T-helper 2 cell treated with Interferon-gamma antibody and Interleukin-4, amounts not matched to agents 5 μg/mL and 100 μg/mL, for 36 hours (primary cell): Measurements from ENCODE around the gene OLFM1.

Source experiments
- DNase-seq: peaks from one replicate; pipeline ENCODE4 v3.0.0; 2021; ENCODE audit warnings: low spot score
- H3K27ac Mint-ChIP-seq: one replicate; pipeline ENCODE4 v1.8.0; 2021; ENCODE audit warnings: mild to moderate bottlenecking, mixed read lengths
- H3K27me3 Mint-ChIP-seq: one replicate; pipeline ENCODE4 v1.8.0; 2021; ENCODE audit warnings: low read depth, mixed read lengths
- H3K36me3 Mint-ChIP-seq: one replicate; pipeline ENCODE4 v1.8.0; 2021; ENCODE audit warnings: low read depth, mixed read lengths
- H3K4me1 Mint-ChIP-seq: one replicate; pipeline ENCODE4 v1.8.0; 2021; ENCODE audit warnings: low read depth, mixed read lengths
- H3K4me3 Mint-ChIP-seq: one replicate; pipeline ENCODE4 v1.8.0; 2022; ENCODE audit warnings: mild to moderate bottlenecking, moderate library complexity, mixed read lengths
- H3K9me3 Mint-ChIP-seq: one replicate; pipeline ENCODE4 v1.8.0; 2021; ENCODE audit warnings: mixed read lengths

OLFM1 gene

GRCh38 chr9:135099574-135099973 is 12.1 kb downstream of the OLFM1 start:
- Mint-ChIP-seq H3K27me3 (no peaks in the 10 kb centered on the region), H3K4me3 (no peak overlapping the region), H3K9me3 (no peaks in the 10 kb centered on the region), H3K27ac (no peak overlapping the region), H3K36me3 (no peaks in the 10 kb centered on the region), H3K4me1 (no peaks in the 10 kb centered on the region)
- no peak for DNase-seq

DNA sequence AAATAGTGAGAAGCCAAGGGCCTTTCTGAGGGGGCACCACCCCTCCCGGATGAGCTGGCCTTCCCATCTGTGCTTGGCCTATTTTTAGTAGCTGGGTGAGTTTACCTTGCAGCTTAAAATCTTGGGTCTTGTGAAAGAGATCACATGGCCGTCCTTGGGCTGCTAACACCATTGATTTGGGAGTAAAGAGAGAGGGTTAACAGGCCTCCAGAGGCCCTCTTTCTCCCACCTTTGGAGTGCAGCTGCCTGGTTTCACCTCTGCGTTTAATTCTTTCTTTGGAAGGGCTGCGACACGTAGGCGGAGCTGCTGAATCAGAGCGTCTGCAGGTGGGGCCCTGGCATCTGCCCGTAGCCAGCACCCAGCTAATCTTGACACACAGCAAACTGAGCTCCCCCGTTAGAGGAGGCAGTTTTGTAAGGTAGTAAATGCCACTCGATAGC is 12.8 kb downstream of the OLFM1 start:
- H3K9me3 Mint-ChIP-seq = no peaks in the 10 kb centered on the region
- no peaks in the 10 kb centered on the region for H3K36me3 Mint-ChIP-seq
- no peaks in the 10 kb centered on the region for H3K27me3 Mint-ChIP-seq
- no peak overlapping the region for H3K27ac Mint-ChIP-seq
- no peak for DNase-seq
- H3K4me3 Mint-ChIP-seq = no peak overlapping the region
- no peaks in the 10 kb centered on the region for H3K4me1 Mint-ChIP-seq

- DNase-seq = no peak
- no peaks in the 10 kb centered on the region for H3K36me3 Mint-ChIP-seq
- no peaks in the 10 kb centered on the region for H3K9me3 Mint-ChIP-seq
- H3K4me1 Mint-ChIP-seq = no peaks in the 10 kb centered on the region
- H3K4me3 Mint-ChIP-seq = no peak overlapping the region
- H3K27ac Mint-ChIP-seq = no peak overlapping the region
- no peaks in the 10 kb centered on the region for H3K27me3 Mint-ChIP-seq
Observed at GRCh38 chr9:135100725-135101410, 13.4 kb downstream of the OLFM1 start.

DNA sequence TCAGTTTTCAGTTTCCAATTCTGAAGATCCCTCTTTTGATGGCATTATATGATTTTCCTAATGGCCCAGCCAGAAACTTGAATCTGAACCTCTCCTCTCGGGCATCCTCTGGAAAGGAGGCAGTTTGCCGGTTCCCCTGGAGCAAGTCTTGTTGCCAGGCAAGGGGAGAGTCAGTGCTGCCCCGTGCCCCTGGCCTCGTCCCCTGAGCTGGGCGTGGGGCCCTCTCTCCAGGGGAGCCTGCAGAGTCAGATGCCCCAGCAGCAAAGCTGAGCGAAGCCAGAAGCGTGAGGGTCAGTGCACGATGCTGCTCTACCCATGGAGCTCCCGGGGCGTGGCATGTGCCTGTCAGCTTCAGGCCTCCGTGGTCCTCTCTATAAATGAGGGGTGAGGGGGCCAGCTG is 14.0 kb downstream of the OLFM1 start:
- Mint-ChIP-seq H3K9me3 (no peaks in the 10 kb centered on the region), H3K27ac (no peak overlapping the region), H3K36me3 (no peaks in the 10 kb centered on the region), H3K4me1 (no peaks in the 10 kb centered on the region), H3K27me3 (no peaks in the 10 kb centered on the region), H3K4me3 (no peak overlapping the region)
- no peak for DNase-seq

DNA sequence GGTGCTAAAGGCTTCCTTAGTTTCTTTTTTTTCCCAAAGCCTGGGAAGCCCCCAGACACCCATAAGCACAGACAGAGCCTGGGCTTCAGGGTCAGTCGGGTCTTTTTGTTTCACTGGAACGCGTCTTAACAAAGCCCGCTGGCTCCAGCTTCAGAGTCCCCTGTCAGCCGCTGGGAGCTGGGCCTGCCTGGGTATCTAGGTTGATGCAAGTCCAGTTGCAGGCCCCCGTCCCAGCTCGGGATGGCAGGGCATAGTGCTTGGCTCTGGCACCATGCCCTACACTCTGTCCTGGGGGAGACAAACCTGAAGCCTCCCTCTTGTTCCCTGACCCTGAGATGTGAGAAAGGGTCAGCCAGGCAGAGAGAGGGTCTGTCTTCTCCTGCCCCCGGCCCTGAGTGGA is 14.5 kb downstream of the OLFM1 start:
- H3K9me3 Mint-ChIP-seq = no peaks in the 10 kb centered on the region
- no peak for DNase-seq
- H3K27me3 Mint-ChIP-seq = no peaks in the 10 kb centered on the region
- no peak overlapping the region for H3K4me3 Mint-ChIP-seq
- H3K27ac Mint-ChIP-seq = no peak overlapping the region
- H3K4me1 Mint-ChIP-seq = no peaks in the 10 kb centered on the region
- no peaks in the 10 kb centered on the region for H3K36me3 Mint-ChIP-seq

DNA sequence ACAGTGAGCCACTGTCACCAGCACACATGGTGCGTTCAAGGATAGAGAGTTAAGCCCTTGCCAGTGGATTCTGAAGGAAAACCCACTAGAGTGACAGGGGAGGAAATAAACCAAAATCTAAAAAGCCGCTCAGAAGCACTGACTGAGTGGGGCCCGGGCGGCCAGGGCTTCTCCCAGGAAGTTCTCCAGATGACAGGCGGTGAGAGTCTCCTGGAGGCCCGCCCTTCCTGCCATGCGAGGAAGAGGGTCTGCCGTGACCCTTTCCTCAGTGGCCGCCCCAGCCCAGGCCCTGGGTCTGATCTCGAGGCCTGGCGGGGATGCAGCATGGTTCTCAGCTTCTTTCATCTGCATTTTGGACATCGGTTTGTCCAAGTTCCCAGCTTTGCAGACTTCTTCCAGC is 14.9 kb downstream of the OLFM1 start:
- no peak for DNase-seq
- H3K27me3 Mint-ChIP-seq = no peaks in the 10 kb centered on the region

DNA sequence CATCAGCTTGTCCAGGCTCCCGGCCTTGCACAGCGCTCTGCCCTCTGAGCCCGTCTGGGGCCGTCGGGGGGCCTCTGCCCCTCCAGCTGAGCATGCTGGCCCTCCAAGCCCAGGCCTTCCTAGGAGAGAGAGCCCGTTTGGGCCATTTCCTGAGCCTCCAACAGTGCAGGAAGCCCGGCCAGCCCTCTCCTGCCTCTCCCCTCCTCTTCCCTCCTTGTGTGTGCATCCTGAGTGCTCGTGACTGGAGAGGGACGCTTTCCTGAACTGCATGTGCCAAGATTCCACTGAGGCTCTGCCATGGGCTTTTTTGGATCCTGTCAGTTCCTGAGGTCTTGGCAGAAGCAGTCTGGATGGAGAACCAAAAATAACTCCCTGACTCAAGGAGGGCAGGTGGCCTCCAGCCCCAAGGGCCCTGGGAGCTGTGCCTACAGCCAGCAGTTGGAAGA is 15.6 kb downstream of the OLFM1 start:
- no peak overlapping the region for H3K27ac Mint-ChIP-seq
- peaks cover under 1% of the 10 kb centered on the region for H3K27me3 Mint-ChIP-seq
- no peak for DNase-seq
- H3K4me1 Mint-ChIP-seq = no peaks in the 10 kb centered on the region
- no peaks in the 10 kb centered on the region for H3K36me3 Mint-ChIP-seq
- no peaks in the 10 kb centered on the region for H3K9me3 Mint-ChIP-seq
- H3K4me3 Mint-ChIP-seq = no peak overlapping the region

More for the DNA sequence above, 14.9 kb downstream of the OLFM1 start:
- no peaks in the 10 kb centered on the region for H3K9me3 Mint-ChIP-seq
- H3K4me1 Mint-ChIP-seq = no peaks in the 10 kb centered on the region
- H3K36me3 Mint-ChIP-seq = no peaks in the 10 kb centered on the region
- no peak overlapping the region for H3K4me3 Mint-ChIP-seq
- no peak overlapping the region for H3K27ac Mint-ChIP-seq

- peaks cover 9% of the 10 kb centered on the region for H3K27me3 Mint-ChIP-seq
- H3K36me3 Mint-ChIP-seq = no peaks in the 10 kb centered on the region
- no peak overlapping the region for H3K4me3 Mint-ChIP-seq
- H3K4me1 Mint-ChIP-seq = no peaks in the 10 kb centered on the region
- no peak overlapping the region for H3K27ac Mint-ChIP-seq
- no peaks in the 10 kb centered on the region for H3K9me3 Mint-ChIP-seq
- no peak for DNase-seq
Observed at GRCh38 chr9:135103931-135104639, 16.6 kb downstream of the OLFM1 start.

- Mint-ChIP-seq H3K36me3 (no peaks in the 10 kb centered on the region), H3K4me1 (no peaks in the 10 kb centered on the region), H3K27me3 (peaks cover 10% of the 10 kb centered on the region)
Observed at GRCh38 chr9:135104761-135105160, 17.3 kb downstream of the OLFM1 start.

DNA sequence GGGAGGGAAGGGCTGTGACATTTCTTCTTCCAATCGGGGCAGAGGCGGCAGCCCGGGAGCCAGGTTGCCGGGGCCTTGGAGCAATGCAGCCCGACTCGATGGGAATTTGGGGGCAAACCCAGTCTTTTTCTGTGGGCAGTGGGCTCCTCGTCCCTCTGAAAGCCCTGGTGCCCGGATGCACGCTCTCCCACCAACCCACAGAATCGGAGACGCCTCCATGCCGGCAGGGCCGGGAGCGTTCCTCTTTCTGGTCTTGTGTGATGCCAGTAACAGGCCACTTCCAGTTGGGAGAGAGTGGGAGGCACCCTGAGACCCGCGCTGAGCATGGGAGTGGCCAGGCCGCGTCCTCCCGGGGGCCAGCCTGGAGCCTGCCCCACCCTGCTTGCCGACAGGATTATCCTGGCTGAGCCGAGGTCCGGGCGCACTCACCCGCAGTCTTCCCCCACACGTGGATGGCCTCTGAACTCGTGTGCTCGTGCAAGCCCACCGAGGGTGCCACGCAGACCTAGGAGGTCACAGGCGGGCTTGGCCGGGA is 17.8 kb downstream of the OLFM1 start:
- no peak for DNase-seq
- Mint-ChIP-seq H3K27ac (no peak overlapping the region), H3K36me3 (no peaks in the 10 kb centered on the region), H3K27me3 (peaks cover 10% of the 10 kb centered on the region), H3K4me3 (no peak overlapping the region), H3K4me1 (no peaks in the 10 kb centered on the region), H3K9me3 (no peaks in the 10 kb centered on the region)

More at GRCh38 chr9:135104761-135105160, 17.3 kb downstream of the OLFM1 start:
- Mint-ChIP-seq H3K27ac (no peak overlapping the region), H3K4me3 (no peak overlapping the region), H3K9me3 (no peaks in the 10 kb centered on the region)
- DNase-seq = no peak

- Mint-ChIP-seq H3K9me3 (no peaks in the 10 kb centered on the region), H3K36me3 (no peaks in the 10 kb centered on the region), H3K4me3 (no peak overlapping the region), H3K27me3 (peaks cover 10% of the 10 kb centered on the region), H3K4me1 (no peaks in the 10 kb centered on the region), H3K27ac (no peak overlapping the region)
- DNase-seq = no peak
Observed at GRCh38 chr9:135105938-135106491, 18.5 kb downstream of the OLFM1 start.

- Mint-ChIP-seq H3K4me1 (no peaks in the 10 kb centered on the region), H3K27me3 (peaks cover 10% of the 10 kb centered on the region)
Observed at GRCh38 chr9:135106551-135107270, 19.2 kb downstream of the OLFM1 start.

DNA sequence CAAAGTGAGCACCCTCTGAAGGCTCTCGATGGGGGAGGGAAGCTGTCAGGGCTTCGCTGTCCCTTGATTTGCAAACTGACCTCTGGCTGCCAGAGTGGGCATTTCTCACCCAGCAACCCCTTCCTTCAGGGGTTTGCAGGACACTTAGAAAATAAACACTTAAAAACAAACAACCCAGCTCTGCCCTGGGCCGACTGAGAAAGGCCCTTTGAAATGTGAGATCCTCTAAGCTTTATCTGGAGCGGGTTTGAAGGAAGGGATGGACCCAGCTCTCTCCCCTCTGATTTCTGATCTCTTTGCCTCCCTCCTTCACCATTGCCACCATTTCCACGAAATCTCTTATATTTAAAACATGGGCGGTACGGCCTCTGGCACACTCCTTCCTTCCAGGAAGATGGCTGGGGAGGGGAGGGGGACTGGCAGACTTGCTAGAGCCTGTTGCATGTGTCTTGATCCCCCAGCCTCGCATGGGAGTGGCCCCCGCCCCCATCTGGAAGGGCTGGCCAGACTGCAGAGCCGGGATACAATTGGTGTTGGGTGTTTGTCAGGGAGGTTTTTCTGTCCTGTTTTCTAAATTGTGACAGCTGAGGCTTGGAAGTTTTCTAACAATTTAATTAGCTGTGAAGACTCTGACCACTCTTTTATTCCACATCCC is 20.2 kb downstream of the OLFM1 start:
- H3K4me1 Mint-ChIP-seq = no peaks in the 10 kb centered on the region
- H3K27me3 Mint-ChIP-seq = peaks cover 10% of the 10 kb centered on the region
- H3K27ac Mint-ChIP-seq = no peak overlapping the region
- no peaks in the 10 kb centered on the region for H3K9me3 Mint-ChIP-seq
- H3K4me3 Mint-ChIP-seq = no peak overlapping the region
- H3K36me3 Mint-ChIP-seq = no peaks in the 10 kb centered on the region
- DNase-seq = no peak

More at GRCh38 chr9:135106551-135107270, 19.2 kb downstream of the OLFM1 start:
- no peaks in the 10 kb centered on the region for H3K9me3 Mint-ChIP-seq
- no peak overlapping the region for H3K27ac Mint-ChIP-seq
- H3K4me3 Mint-ChIP-seq = no peak overlapping the region
- no peaks in the 10 kb centered on the region for H3K36me3 Mint-ChIP-seq
- no peak for DNase-seq
